ENCODE results near the gene KBTBD12. TPM values are rescaled to one million over a fixed set of nuclear protein-coding genes. Genes with fewer than 3 reads are reported as not detected.
"Not testable (repeated sequence)": the region's sequence is repeated elsewhere in the genome, so short reads cannot be mapped to it uniquely, and the experiment has no call there.

Gene KBTBD12
- total RNA-seq, 2 experiments from 2014 or later, result not detected

DNA sequence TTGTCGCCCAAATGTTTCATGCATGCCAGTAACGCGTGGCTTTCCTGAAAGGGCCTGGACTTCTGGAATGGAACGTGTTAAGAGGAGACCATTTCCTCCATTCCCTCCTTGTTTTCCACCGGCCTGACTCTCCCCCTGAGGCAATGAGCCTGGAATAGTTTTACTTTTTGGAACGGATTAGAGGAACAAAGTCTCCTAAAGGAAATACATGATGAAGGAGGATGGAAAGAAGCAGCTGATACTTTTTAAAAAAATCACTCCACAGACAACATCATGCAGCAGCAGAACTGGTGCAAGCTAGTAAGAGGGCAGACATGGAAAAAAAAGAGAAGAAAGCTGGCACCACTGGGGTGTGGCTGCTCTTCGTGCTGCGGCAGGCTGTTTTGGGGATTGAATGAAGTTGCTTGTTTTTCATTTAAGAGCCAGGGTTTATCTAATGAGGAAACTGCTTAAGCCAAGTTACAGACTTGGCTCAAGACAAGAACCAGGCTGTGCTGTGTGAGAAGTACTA, 3.6 kb upstream of the KBTBD12 start:
- POLR2A ChIA-PET, result no interaction called here
- no peak overlapping the region for H3K4me3 Mint-ChIP-seq

DNA sequence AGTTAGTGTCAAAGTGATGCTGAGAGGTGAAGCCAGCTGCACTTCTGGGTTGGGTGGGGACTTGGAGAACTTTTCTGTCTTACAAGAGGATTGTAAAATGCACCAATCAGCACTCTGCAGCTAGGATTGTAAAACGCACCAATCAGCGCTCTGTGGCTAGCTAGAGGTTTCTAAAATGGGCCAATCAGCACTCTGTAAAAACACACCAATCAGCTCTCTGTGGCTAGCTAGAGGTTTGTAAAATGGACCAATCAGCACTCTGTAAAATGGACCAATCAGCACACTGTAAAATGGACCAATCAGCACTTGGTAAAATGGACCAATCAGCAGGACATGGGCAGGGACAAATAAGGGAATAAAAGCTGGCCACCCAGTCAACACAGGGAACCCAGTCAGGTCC, 1.2 kb upstream of the KBTBD12 start:
- DNase-seq; H3K9me3 Mint-ChIP-seq; H3K27ac Mint-ChIP-seq; H3K4me1 Mint-ChIP-seq; H3K36me3 Mint-ChIP-seq (ENCODE audit: low read depth); H3K4me3 Mint-ChIP-seq: not testable (repeated sequence)
- POLR2A ChIA-PET, result interaction anchor here (0.6 kb wide), 1 partner anchor 175 kb away, joined by 3 read pairs; no protein-coding TSS in a partner anchor
- H3K27me3 Mint-ChIP-seq, result peaks cover 48% of the 10 kb centered on the region
- CTCF ChIA-PET, result interaction anchor here (1.3 kb wide), 1 partner anchor 339 kb away, joined by 3 read pairs; no protein-coding TSS in a partner anchor

More for the DNA sequence above, 3.6 kb upstream of the KBTBD12 start:
- Mint-ChIP-seq H3K36me3 (ENCODE audit: low read depth) (no peaks in the 10 kb centered on the region), H3K9me3 (peaks cover 5% of the 10 kb centered on the region), H3K4me1 (peaks cover 2% of the 10 kb centered on the region), H3K27ac (no peak overlapping the region), H3K27me3 (peaks cover 44% of the 10 kb centered on the region)
- CTCF ChIA-PET, result no interaction called here
- no peak for DNase-seq

DNA sequence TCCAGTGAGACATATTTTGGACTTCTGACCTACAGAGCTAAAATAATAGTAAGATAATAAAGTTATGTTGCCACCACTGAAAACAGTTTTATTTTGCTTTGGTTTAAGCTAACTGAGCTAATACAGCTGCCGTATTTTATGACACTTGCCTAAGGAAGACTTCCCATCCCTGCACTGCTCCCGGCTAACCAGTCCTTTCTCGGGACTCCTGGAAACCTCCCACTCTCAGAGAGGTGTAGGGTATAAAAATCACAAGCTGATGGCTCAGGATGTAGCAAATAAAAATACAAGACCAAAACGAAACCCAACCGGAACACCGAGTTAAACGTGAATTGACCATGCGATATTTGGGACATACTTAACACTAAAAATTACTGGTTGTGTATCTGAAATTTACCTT, 448 bp upstream of the KBTBD12 start:
- POLR2A ChIA-PET, result interaction anchor here (0.6 kb wide), 1 partner anchor 176 kb away, joined by 3 read pairs; no protein-coding TSS in a partner anchor
- Mint-ChIP-seq H3K4me3 (no peak overlapping the region), H3K27me3 (peaks cover 45% of the 10 kb centered on the region), H3K36me3 (ENCODE audit: low read depth) (no peaks in the 10 kb centered on the region), H3K9me3 (peaks cover 5% of the 10 kb centered on the region), H3K27ac (no peak overlapping the region), H3K4me1 (peaks cover 2% of the 10 kb centered on the region)
- CTCF ChIA-PET, result interaction anchor here (1.3 kb wide), 1 partner anchor 339 kb away, joined by 3 read pairs; no protein-coding TSS in a partner anchor
- no peak for DNase-seq

DNA sequence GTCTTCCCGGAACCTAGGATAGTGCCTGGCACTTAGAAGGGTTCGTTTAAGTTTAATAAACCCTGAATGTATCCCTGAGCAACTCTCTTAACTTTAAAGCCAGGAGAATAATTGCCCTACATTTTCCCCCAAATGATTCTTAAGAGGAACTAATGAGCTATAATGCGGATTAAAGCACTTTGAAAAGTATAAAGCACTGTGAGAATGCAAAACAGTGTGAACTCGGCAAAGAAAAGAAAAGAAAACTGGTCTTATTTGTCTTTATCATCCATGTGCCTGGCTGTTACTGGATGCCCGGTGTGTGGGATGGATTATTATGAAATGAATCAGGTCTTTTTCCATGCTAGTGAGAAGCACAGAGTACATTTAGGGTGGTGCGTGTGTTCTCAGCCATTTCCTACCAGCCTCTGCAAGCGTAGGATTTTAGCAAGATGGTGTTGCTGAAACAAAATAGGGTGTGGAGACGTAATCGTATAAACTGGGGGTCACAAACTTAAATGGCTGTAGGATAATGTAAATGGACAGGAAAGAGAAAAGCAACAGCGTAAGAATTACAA, 983 bp downstream of the KBTBD12 start:
- CTCF ChIA-PET, result no interaction called here
- H3K36me3 Mint-ChIP-seq (ENCODE audit: low read depth), result no peaks in the 10 kb centered on the region
- no peak for DNase-seq
- peaks cover 2% of the 10 kb centered on the region for H3K4me1 Mint-ChIP-seq
- peaks cover 48% of the 10 kb centered on the region for H3K27me3 Mint-ChIP-seq
- H3K4me3 Mint-ChIP-seq, result no peak overlapping the region
- peaks cover 5% of the 10 kb centered on the region for H3K9me3 Mint-ChIP-seq
- no peak overlapping the region for H3K27ac Mint-ChIP-seq
- POLR2A ChIA-PET, result no interaction called here

DNA sequence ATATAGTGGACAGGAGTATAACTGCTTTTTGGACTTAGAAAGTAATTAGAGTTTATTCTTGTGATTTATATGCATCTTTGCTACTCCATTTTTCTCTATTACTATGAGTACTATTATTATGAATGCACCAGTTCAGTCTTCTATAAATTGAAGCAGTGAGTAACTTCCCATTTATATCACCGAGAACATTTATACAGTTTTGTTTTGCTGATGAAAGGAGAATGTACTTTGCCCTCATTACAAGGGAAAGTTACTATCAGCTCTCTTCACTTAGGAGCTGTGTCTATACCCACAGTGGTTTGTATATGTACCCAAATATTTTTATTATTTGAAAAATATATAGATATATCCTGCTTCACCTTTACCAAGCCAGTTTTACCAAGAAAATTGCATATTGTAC, 5.7 kb downstream of the KBTBD12 start:
- H3K4me3 Mint-ChIP-seq, result no peak overlapping the region
- peaks cover 8% of the 10 kb centered on the region for H3K4me1 Mint-ChIP-seq
- no peak for DNase-seq
- H3K9me3 Mint-ChIP-seq, result no peaks in the 10 kb centered on the region
- CTCF ChIA-PET, result no interaction called here
- H3K27me3 Mint-ChIP-seq, result peaks cover 46% of the 10 kb centered on the region
- H3K27ac Mint-ChIP-seq, result no peak overlapping the region
- no peaks in the 10 kb centered on the region for H3K36me3 Mint-ChIP-seq (ENCODE audit: low read depth)
- POLR2A ChIA-PET, result no interaction called here

DNA sequence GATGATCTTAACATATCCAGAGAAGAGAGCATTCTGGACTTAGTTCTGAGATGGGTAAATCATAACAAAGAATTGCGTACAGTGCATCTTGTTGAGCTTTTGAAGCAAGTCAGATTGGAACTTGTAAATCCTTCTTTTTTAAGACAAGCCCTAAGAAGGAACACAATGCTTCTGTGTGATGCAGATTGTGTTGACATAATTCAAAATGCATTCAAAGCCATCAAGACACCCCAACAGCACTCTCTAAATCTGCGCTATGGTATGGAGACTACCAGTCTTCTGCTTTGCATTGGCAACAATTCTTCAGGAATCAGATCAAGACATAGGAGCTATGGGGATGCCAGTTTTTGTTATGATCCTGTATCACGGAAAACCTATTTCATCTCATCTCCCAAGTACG, 8.6 kb downstream of the KBTBD12 start:
- no peak overlapping the region for H3K27ac Mint-ChIP-seq
- CTCF ChIA-PET, result no interaction called here

DNA sequence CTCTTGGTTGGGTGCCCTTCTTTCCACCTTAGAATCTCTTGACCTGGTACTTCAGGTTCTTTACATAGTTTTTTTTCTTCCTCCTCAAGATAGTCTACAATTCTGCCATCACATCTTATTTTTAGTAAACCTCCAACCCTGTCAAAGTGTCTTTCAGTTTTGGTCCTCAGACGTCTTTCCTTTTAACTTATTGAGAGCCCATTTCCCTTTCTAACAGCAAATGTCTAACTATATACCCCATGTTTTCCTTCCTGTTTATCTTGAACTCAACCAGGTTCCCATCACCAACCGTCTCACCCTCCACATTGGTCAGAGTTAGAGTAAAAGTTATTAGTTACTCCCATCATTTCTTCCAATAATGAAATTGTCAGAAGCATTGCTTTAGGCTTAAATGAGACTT, 10.4 kb downstream of the KBTBD12 start:
- CTCF ChIA-PET, result no interaction called here
- no peak overlapping the region for H3K27ac Mint-ChIP-seq
- H3K36me3 Mint-ChIP-seq (ENCODE audit: low read depth), result no peaks in the 10 kb centered on the region

More for the DNA sequence above, 8.6 kb downstream of the KBTBD12 start:
- Mint-ChIP-seq H3K36me3 (ENCODE audit: low read depth) (no peaks in the 10 kb centered on the region), H3K9me3 (no peaks in the 10 kb centered on the region), H3K27me3 (peaks cover 53% of the 10 kb centered on the region), H3K4me1 (peaks cover 11% of the 10 kb centered on the region), H3K4me3 (no peak overlapping the region)
- no peak for DNase-seq
- POLR2A ChIA-PET, result no interaction called here

DNA sequence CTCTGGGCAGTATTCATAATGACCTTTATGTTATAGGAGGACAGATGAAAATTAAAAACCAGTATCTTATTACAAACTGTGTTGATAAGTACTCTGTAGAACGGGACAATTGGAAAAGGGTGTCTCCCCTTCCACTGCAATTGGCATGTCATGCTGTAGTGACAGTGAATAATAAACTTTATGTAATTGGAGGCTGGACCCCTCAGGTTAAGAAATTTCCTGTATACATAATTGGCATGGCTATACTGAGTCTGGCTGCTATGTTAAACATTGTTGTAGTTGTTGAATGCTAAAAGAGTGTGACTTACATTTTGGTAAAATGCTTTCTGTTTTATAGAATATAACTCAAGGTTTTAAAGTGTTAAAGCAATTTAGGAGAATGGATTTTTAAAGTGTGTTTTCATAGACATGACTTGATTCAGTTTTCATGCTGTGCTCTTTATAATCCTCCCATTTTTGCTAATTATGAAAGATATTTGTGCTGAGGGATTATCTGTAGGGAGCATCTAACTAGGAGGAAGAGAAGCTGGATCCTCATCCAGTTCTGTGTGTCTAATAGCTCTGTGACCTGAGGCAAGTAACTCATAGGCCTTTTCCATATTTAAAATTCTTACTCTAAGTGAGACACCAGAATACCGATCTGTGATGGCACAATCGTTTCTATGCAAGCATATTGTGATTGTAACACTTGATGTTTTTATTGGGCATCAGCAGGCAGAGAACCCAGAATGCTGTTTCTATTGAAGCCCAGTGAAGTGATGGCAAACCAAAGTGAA, 13.0 kb downstream of the KBTBD12 start:
- no peak for DNase-seq
- ChIA-PET POLR2A (interaction anchor here (0.7 kb wide), 1 partner anchor 144 kb away, joined by 4 read pairs; no protein-coding TSS in a partner anchor), CTCF (no interaction called here)
- H3K9me3 Mint-ChIP-seq, result no peaks in the 10 kb centered on the region
- H3K4me1 Mint-ChIP-seq, result peaks cover 11% of the 10 kb centered on the region
- no peak overlapping the region for H3K4me3 Mint-ChIP-seq
- no peak overlapping the region for H3K27ac Mint-ChIP-seq
- peaks cover 48% of the 10 kb centered on the region for H3K27me3 Mint-ChIP-seq
- no peaks in the 10 kb centered on the region for H3K36me3 Mint-ChIP-seq (ENCODE audit: low read depth)

More for the DNA sequence above, 10.4 kb downstream of the KBTBD12 start:
- no peak for DNase-seq
- Mint-ChIP-seq H3K4me1 (peaks cover 11% of the 10 kb centered on the region), H3K9me3 (no peaks in the 10 kb centered on the region), H3K4me3 (no peak overlapping the region), H3K27me3 (peaks cover 50% of the 10 kb centered on the region)
- POLR2A ChIA-PET, result no interaction called here

DNA sequence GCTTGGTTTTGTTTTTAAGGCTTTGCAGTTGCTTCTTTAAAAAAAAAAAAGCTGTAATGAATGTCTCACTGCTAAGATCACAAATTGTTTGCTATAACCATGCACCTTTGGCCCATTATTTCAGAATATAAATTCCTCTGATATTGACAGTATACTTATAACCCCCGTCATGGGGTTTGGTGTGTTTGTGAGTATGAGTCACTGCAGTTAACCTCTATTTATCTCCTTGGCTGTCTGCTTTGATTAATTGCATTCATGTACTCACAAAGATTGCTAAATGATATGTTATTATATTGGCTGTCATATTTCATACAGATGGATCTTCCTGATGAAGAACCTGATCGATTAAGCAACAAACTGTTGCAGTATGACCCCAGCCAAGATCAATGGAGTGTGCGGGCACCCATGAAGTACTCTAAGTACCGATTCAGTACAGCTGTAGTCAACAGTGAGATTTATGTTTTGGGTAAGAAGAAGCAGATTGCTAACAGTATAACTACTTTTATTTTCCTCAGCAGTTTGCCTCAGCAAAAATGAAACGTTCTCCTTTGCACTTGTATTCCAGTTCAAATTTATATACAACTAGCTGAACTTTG, 14.9 kb downstream of the KBTBD12 start:
- CTCF ChIA-PET, result no interaction called here

DNA sequence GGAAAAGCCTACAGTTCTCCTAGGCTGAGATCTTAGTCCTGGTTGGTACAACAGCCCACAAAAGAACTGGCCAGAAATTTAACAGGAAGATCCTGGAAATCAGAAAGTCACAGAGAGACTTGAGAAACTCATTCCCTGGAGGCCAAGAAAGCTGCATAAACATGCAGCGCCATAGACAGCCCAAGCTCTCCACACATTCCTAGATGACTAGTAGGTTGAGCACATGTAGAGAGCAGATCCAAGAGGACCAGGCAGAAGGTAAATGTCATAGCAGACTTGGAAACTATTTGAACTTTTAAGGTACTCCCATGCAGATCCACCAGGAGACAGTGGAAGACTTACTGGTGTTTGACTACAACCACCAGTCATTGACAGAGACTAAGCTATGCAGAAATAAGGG, 18.4 kb downstream of the KBTBD12 start:
- Mint-ChIP-seq H3K27ac (no peak overlapping the region), H3K9me3 (no peaks in the 10 kb centered on the region), H3K4me1 (no peaks in the 10 kb centered on the region), H3K4me3 (no peak overlapping the region), H3K36me3 (ENCODE audit: low read depth) (no peaks in the 10 kb centered on the region), H3K27me3 (peaks cover 46% of the 10 kb centered on the region)
- POLR2A ChIA-PET, result no interaction called here
- CTCF ChIA-PET, result no interaction called here
- DNase-seq, result no peak

More for the DNA sequence above, 14.9 kb downstream of the KBTBD12 start:
- Mint-ChIP-seq H3K36me3 (ENCODE audit: low read depth) (no peaks in the 10 kb centered on the region), H3K4me1 (peaks cover 11% of the 10 kb centered on the region), H3K27ac (no peak overlapping the region), H3K4me3 (no peak overlapping the region), H3K9me3 (no peaks in the 10 kb centered on the region), H3K27me3 (peaks cover 53% of the 10 kb centered on the region)
- POLR2A ChIA-PET, result no interaction called here
- DNase-seq, result no peak

DNA sequence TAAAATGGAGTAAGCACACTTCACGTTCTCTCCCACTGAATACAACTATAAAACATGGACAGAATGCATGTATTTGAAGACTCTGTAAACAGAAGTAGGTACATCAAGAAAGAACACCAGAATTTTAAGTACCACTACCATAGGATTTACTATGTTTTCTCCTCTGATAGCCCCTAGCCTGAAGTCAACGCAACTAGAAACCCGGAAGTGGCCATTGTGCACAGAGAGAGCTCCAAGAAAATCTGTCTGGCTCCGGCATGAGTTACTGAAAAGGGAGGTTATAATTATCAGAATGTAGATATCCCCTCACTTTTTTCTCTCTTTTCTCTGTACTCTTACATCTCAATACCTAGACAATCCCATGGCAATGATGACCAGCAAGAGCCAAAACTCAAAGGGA, 23.8 kb downstream of the KBTBD12 start:
- CTCF ChIA-PET, result no interaction called here
- H3K4me3 Mint-ChIP-seq, result no peak overlapping the region

DNA sequence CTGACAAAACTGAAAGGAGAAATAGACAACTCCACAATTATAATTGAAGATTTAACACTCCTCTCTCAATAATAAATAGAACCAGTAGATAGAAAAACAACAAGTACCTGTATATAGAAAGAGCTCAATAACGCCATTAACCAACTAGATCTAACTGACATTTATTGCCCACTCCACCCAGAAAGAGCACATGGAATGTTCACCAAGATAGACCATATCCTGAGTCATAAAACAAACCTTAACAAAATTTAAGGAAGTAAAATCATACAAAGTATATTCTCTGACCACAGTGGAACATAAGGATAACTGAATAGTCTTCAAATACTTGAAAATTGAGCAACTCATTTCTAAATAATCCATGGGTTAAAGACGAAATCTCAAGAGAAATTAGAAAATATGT, 25.1 kb downstream of the KBTBD12 start:
- no peak overlapping the region for H3K27ac Mint-ChIP-seq
- H3K4me1 Mint-ChIP-seq, result no peaks in the 10 kb centered on the region
- ChIA-PET POLR2A (no interaction called here), CTCF (no interaction called here)
- no peaks in the 10 kb centered on the region for H3K9me3 Mint-ChIP-seq
- DNase-seq, result no peak
- no peaks in the 10 kb centered on the region for H3K36me3 Mint-ChIP-seq (ENCODE audit: low read depth)
- H3K4me3 Mint-ChIP-seq, result no peak overlapping the region
- H3K27me3 Mint-ChIP-seq, result peaks cover 48% of the 10 kb centered on the region

More for the DNA sequence above, 23.8 kb downstream of the KBTBD12 start:
- no peaks in the 10 kb centered on the region for H3K9me3 Mint-ChIP-seq
- H3K27me3 Mint-ChIP-seq, result peaks cover 55% of the 10 kb centered on the region
- H3K36me3 Mint-ChIP-seq (ENCODE audit: low read depth), result no peaks in the 10 kb centered on the region
- no peak overlapping the region for H3K27ac Mint-ChIP-seq
- POLR2A ChIA-PET, result no interaction called here
- DNase-seq, result no peak
- no peaks in the 10 kb centered on the region for H3K4me1 Mint-ChIP-seq

DNA sequence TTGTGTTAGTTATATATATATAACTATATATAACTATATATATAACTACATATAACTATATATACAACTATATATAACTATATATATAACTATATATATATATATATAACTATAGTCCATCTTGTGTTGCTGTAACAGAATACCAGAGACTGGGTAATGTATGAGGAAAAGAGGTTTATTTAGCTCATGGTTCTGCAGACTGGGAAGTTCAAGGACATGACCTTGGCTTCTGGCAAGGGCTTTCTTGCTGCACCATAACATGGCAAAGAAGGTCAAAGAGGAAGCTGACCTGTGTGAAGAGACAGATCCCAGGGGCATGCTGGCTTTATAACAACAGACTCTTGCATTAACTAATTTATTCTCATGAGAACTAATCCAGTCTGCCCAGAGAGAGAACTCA, 27.6 kb downstream of the KBTBD12 start:
- no peak overlapping the region for H3K27ac Mint-ChIP-seq
- peaks cover 50% of the 10 kb centered on the region for H3K27me3 Mint-ChIP-seq
- H3K4me3 Mint-ChIP-seq, result no peak overlapping the region

More for the DNA sequence above, 27.6 kb downstream of the KBTBD12 start:
- Mint-ChIP-seq H3K36me3 (ENCODE audit: low read depth) (no peaks in the 10 kb centered on the region), H3K4me1 (no peaks in the 10 kb centered on the region), H3K9me3 (no peaks in the 10 kb centered on the region)
- no peak for DNase-seq
- ChIA-PET CTCF (no interaction called here), POLR2A (no interaction called here)

Measured in activated CD4-positive, alpha-beta memory T cell treated with anti-CD3 and anti-CD28 coated beads, Interleukin-2, amount 10 ng/mL, durations not matched to agents 7 days and 5 days (primary cell).